ENCODE results near the gene SRPK2.

- TF ChIP-seq ZNF616 (CRISPR knock-in tag; IDR thresholded peaks at IDR 0.05; ENCODE audit: low read depth), result no peak
- TF ChIP-seq ZNF639 (CRISPR knock-in tag; conservative IDR thresholded peaks at IDR 0.05), result no peak
- TF ChIP-seq NAIF1 (CRISPR knock-in tag; IDR thresholded peaks at IDR 0.05; ENCODE audit: borderline replicate concordance), result no peak
- TF ChIP-seq CTCF (CRISPR knock-in tag; IDR thresholded peaks at IDR 0.05), result no peak
Observed at GRCh38 chr7:105118612-105119600, 269.8 kb downstream of the SRPK2 start.

Measured in HepG2 (cell line).